NCI-H2081 treated with DMSO at 0.1 percent for 48 hours (cell line): ENCODE measurements around the gene AP1S1.
"Not testable (repeated sequence)": the region's sequence is repeated elsewhere in the genome, so short reads cannot be mapped to it uniquely, and the experiment has no call there.

ENCODE experiments used
- DNase-seq: peaks from one replicate; lab custom pipeline; 2025; lab: John Stamatoyannopoulos, UW

Gene AP1S1

DNA sequence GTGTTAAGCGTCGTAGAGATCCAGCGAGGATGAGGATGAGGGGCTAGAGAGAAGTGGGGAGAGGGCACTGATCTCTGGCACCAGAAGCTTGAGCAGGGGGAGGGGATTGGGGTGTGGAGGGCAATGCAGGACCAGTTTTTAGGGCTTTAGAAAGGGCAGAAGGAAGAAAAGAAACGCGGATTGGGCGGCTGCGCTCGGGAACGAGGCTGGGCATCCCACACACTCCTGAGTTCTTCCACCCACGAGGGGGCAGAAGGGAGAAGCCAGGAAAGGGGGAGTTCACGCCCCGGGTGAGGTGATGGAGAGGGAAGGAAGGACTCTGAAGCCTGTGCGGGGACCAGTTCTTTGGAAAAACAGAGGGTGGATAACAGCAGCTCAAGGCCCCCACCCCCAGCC is 17.2 kb downstream of the AP1S1 start:
- DNase-seq, result no peak

DNA sequence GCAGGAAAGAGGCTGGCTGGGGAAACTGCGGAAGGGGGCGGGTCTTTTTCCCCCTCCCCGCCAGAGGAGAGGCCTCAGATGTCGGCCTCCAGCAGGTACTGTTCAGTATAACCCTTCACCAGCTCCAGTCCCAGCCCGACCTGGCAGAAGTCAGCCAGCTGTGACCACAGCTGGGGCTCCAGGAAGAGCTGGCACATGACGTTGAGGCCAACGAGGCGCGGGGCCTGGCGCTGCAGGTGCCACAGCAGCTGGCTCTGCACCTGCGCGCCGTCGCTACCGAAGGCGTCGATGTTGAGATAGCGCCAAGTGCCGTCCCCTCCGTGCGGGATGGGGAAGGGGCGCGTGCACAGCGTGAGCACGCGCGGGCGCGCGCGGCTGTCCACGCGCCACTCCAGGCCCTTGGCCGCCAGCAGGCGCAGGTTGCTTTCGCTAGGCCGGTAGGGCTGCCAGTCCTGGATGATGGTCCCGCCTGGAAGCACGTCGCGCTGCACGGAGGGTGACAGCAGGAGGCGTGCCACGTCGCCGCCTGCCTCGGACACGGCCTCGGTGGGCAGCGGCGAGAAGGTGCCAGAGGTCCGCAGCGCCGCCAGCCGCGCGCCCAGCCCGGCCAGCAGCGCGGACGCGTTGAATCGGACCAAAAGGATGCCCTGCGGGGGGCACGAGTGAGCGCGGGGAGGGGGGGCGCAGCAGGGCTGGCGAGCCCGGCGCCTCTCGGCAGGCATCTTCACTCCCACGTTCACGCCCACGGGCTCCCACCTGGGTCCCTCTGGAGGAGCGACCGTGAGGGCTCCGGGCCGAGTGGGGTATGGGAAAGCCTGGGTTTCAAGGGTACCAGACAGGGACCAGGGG is 18.0 kb downstream of the AP1S1 start:
- peak; percentile 40 for DNase-seq

GRCh38 chr7:101172854-101173751 is 18.8 kb downstream of the AP1S1 start:
- DNase-seq, result peak; percentile 36

DNA sequence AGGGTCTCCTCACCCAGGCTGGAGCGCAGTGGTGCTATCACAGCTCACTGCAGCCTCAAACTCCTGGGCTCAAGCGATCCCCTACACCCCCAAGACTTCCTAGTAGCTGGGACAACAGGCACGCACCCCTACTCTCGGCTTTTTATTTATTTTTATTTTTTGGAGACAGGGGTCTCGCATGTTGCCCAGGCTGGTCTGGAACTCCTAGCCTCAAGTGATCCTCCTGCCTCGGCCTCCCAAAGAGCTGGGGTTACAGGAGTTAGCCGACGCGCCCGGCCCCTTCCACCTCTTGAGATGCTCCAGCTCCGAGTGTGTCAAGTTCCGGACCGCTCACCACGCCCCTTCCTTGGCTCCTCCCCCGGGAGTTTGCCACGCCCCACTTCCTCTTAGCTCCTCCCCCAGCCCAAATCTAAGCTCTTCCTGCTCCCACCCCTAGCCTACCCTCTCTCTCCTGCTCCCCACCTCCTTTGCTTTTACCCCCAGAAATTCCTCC is 19.5 kb downstream of the AP1S1 start:
- no peak for DNase-seq

- no peak for DNase-seq
Measured at GRCh38 chr7:101174322-101174854, 20.1 kb downstream of the AP1S1 start.

GRCh38 chr7:101175664-101176063 is 21.4 kb downstream of the AP1S1 start:
- no peak for DNase-seq

DNA sequence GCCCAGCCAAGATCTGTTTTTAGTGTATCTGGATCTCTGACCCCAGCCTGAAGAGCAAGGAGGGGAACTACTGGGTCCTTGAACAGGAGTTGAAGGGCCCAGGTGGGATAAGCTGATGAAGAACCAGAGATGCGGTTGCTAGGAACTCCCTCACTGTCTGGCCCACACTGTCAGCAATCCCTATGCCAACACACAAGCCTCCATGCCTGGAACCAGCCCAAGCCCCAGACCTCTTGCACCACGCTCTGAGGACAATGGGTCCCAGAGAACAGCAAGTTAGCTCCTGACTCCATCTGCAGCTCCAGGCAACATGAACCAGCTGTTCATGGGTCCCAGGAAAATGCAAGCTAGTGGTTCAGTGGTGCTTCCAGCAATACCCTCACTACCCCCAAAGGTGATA is 23.4 kb downstream of the AP1S1 start:
- no peak for DNase-seq

- no peak for DNase-seq
Measured at GRCh38 chr7:101179117-101179516, 24.8 kb downstream of the AP1S1 start.

DNA sequence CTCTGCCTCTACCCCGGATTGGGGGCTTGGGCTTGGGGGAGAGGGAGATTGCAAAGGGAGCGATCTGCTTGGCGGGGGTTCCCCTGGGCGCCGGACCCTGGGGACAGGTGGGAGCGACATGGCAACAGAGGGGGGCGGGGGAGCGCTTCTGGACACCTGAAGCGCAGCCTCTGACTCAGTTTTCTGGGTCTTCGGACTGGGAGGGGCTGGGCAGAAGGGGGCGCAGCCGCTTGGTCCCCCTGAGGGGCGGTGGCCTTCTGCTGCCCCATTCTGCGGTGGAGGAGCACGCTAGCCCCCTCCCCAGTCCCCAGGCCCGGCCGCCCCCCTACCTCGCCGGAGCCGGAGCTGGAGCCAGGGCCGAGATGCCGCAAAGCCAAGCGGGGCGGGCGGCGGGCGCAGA is 25.4 kb downstream of the AP1S1 start:
- no peak for DNase-seq

GRCh38 chr7:101180130-101180755 is 26.0 kb downstream of the AP1S1 start, which contains the start of gene NAT16:
TSS of gene NAT16 (minus strand) at chr7:101180293. CDS start at chr7:101174807, 5,486 bp downstream.
- no peak for DNase-seq

DNA sequence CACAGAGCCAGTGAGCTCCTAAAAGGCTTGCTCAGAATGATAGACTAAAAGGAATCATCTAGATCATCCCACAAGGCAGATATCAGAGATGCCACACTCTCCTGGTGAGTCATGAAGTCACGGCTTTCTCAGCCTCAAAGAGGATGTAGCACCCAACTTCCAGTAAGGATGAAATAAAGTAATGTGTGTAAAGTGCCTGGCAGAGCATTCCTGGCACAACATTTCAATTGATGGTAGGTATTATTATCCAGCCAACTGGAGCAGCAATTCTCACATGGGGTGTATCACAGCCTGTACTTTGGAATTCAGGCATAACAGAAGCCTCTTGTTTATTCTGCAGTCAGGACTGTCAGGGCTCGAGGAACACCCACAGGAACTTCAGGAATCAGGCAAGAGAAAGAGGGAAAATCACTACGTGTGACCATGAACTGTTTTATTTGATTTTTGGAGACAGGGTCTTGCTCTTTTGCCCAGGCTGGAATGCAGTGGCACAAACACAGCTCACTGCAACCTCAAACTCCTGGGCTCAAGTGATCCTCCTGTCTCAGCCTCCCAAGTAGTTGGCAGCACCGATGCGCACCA is 31.1 kb downstream of the AP1S1 start:
- no peak for DNase-seq

DNA sequence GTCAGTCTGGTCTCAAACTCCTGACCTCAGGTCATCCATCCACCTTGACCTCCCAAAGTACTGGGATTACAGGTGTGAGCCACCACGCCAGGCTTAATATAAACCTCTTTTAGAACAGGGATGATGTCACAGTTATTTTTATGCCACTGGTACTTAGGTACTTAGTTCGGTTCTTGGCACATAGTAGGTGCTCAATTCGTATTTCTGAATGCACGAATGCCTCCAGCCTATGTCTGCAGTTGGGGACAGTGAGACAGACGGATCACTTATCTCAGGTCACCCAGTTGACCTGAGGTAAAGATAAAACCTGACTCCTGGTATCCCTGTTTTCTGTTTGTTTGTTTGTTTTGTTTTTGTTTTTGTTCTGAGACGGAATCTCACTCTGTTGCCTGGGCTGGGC is 31.9 kb downstream of the AP1S1 start:
- DNase-seq, result no peak

DNA sequence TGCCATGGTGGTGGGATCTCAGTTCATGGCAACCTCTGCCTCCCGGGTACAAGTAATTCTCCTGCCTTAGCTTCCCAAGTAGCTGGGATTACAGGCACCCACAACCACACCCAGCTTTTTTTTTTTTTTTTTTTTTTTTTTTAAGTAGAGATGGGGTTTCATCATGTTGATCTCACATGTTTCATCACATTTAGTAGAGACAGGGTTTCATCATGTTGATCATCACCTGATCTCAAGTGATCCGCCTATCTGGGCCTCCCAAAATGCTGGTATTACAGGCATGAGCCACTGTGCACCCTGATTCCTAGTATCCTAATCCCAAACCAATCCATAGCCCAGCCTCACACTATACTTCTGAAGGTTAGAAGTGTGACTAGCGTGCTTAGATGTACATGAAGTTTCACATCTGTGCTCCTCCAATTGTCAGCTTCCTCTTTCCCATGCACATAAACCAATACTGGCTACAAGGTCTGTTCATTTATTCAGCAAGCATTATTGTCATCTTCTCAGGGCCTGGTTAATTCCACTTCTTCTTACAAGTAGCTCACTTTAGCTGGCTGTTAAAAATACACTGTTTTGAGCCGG is 32.7 kb downstream of the AP1S1 start:
- no peak for DNase-seq

- DNase-seq, result no peak
Measured at GRCh38 chr7:101189109-101189508, 34.8 kb downstream of the AP1S1 start.

GRCh38 chr7:101195884-101196283 is 41.6 kb downstream of the AP1S1 start:
- no peak for DNase-seq

- no peak for DNase-seq
Measured at GRCh38 chr7:101197991-101198390, 43.7 kb downstream of the AP1S1 start.

DNA sequence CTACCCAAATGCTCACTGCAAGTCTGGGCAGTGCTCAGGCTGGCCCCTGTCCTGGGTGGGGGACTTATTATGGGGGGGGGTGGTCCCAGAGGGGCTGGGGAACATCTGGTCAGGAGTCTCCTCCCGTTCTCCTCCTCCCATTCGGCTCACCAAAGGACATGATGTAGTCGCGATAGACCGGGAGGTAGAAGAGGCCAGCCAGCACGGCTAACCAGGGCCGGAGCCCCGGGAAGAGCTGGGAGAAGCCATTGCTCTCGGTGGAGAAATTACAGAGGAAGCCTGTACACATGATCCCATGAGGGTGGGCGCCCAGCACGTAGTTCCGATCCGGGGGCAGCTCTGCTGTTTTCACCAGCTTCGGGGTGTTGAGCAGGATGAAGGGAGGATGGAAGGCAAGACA is 44.2 kb downstream of the AP1S1 start:
- no peak for DNase-seq

DNA sequence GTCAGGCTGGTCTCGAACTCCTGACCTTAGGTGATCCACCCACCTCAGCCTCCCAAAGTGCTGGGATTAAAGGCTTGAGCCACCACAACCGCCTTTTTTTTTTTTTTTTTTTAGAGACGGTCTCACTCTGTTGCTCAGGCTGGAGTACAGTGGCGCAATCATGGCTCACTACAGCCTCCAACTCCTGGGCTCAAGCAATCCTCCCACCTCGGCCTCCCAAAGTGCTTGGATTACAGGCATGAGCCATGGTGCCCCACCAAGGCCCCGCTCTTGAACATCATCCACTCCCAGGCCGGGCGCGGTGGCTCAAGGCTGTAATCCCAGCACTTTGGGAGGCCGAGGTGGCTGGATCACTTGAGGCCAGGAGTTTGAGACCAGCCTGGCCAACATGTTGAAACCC is 45.2 kb downstream of the AP1S1 start:
- DNase-seq, result not testable (repeated sequence)

DNA sequence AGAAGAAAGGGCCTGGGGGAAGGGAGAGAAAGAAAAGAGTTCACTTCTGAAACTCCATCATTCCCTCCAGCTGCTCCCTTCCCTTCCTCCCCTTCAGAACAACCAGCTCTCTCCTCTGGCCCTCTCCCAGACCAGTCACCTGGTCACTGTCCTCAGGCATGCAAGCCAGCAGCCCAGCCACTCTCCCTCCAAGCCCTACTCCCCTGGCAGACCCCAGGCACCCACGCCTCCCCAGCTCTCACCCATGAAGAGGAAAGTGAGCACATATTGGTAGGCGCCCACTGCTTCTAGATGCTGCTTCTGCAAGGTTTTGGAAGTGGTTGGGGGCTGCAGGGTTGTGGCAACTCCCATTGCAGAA is 46.2 kb downstream of the AP1S1 start:
- no peak for DNase-seq

GRCh38 chr7:101200862-101201599 is 46.8 kb downstream of the AP1S1 start, which contains the start of gene MOGAT3:
TSS of gene MOGAT3 (minus strand) at chr7:101201036. CDS start at chr7:101200854, 182 bp downstream.
- no peak for DNase-seq
